ENCODE results near the gene SELENOO. TPM values are rescaled to one million over a fixed set of nuclear protein-coding genes. Genes with fewer than 3 reads are reported as not detected.
"Not testable (repeated sequence)": the region's sequence is repeated elsewhere in the genome, so short reads cannot be mapped to it uniquely, and the experiment has no call there.

SELENOO gene
- total RNA-seq, 1 experiment from 2014 or later: 29.6 TPM

GRCh38 chr22:50204571-50204970, 3.8 kb downstream of the SELENOO start:
- RAD21 ChIA-PET (ENCODE audit: low non-redundant PET in 1 of 2, low total read pairs in 2 of 2, uncharacterized antibody in 2 of 2, unreplicated experiment in 2 of 2): no interaction called here
- BruUV-seq (replicated peaks): no TSS peak
- Histone ChIP-seq H3K4me2 (ENCODE audit: low read length) (no peak overlapping the region), H3K27me3 (ENCODE audit: insufficient read depth, low read length) (no peaks in the 10 kb centered on the region), H3K9me3 (ENCODE audit: control insufficient read depth in 1 of 2, insufficient read depth in 1 of 2, low read depth in 1 of 2, low read length in 2 of 2) (peaks cover 0 to 8% of the 10 kb centered on the region in 2 experiments; a peak in 1 of 4 replicates), H3K9me2 (ENCODE audit: insufficient read depth) (no peaks in the 10 kb centered on the region), H3K4me3 (replicated peaks in 1 of 2; ENCODE audit: low read depth in 1 of 2, low read length in 2 of 2) (no peak overlapping the region), H3K4me1 (ENCODE audit: control insufficient read depth in 1 of 2, insufficient read depth in 2 of 2, low read length in 2 of 2) (peaks cover 9 to 33% of the 10 kb centered on the region in 2 experiments), H3K79me2 (ENCODE audit: insufficient read depth, low read length) (peaks cover 10% of the 10 kb centered on the region), H4K20me1 (ENCODE audit: insufficient read depth) (no peaks in the 10 kb centered on the region), H3K27ac (ENCODE audit: low read depth, low read length) (no peak overlapping the region), H3K9ac (ENCODE audit: low read length) (no peak overlapping the region), H3K36me3 (ENCODE audit: control insufficient read depth in 1 of 2, insufficient read depth in 2 of 2, low read length in 2 of 2) (peaks cover 2 to 6% of the 10 kb centered on the region in 2 experiments; a peak in 1 of 4 replicates), H2AFZ (ENCODE audit: low read depth, low read length, poor library complexity, severe bottlenecking) (no peak overlapping the region)
- POLR2A ChIA-PET: no interaction called here
- no peak for TF ChIP-seq MAX (IDR thresholded peaks at IDR 0.05)
- TF ChIP-seq ZNF274 (IDR thresholded peaks at IDR 0.05; ENCODE audit: low read depth, low read length): no peak
- TF ChIP-seq SP1 (IDR thresholded peaks at IDR 0.05; ENCODE audit: low read depth): no peak
- no peak for TF ChIP-seq JUND (IDR thresholded peaks at IDR 0.05)
- no peak for TF ChIP-seq CEBPB (IDR thresholded peaks at IDR 0.05; ENCODE audit: low read depth)
- TF ChIP-seq ZFX (IDR thresholded peaks at IDR 0.05): no peak
- no peak for TF ChIP-seq POLR2A (IDR thresholded peaks at IDR 0.05; ENCODE audit: borderline replicate concordance, extremely low read depth, insufficient read depth, insufficient read length)
- no peak for TF ChIP-seq POLR2AphosphoS5 (IDR thresholded peaks at IDR 0.05; ENCODE audit: low read depth, low read length)
- TF ChIP-seq TCF7L2 (IDR thresholded peaks at IDR 0.05; ENCODE audit: borderline replicate concordance, extremely low read depth, insufficient read depth, insufficient read length): no peak
- no peak for TF ChIP-seq RAD21 (IDR thresholded peaks at IDR 0.05; ENCODE audit: low read depth)
- TF ChIP-seq SIN3A (IDR thresholded peaks at IDR 0.05; ENCODE audit: low read depth): no peak
- TF ChIP-seq SRF (IDR thresholded peaks at IDR 0.05; ENCODE audit: low read depth): no peak
- TF ChIP-seq EZH2phosphoT487 (IDR thresholded peaks at IDR 0.05; ENCODE audit: borderline replicate concordance): no peak
- no peak for TF ChIP-seq CBX3 (IDR thresholded peaks at IDR 0.05; ENCODE audit: low read depth)
- no peak for TF ChIP-seq EZH2 (IDR thresholded peaks at IDR 0.05)
- CTCF ChIA-PET: no interaction called here
- intact Hi-C loops (cut with micrococcal nuclease): loop anchor here (10.0 kb wide), 1 partner anchor 270 kb away; no protein-coding TSS in a partner anchor
- DNase-seq (ENCODE audit: low read depth, low spot score): no peak
- no peak for ATAC-seq

- not testable (repeated sequence) for H3K79me2 ChIP-seq (ENCODE audit: insufficient read depth, low read length); H3K9me2 ChIP-seq (ENCODE audit: insufficient read depth); H3K4me2 ChIP-seq (ENCODE audit: low read length)
These were observed 4.2 kb downstream of the SELENOO start for GRCh38 chr22:50204998-50205397.

More at GRCh38 chr22:50204998-50205397, 4.2 kb downstream of the SELENOO start:
- H4K20me1 ChIP-seq (ENCODE audit: insufficient read depth); H3K27me3 ChIP-seq (ENCODE audit: insufficient read depth, low read length); POLR2A ChIA-PET; DNase-seq (ENCODE audit: low read depth, low spot score); H2AFZ ChIP-seq (ENCODE audit: low read depth, low read length, poor library complexity, severe bottlenecking); H3K36me3 ChIP-seq (ENCODE audit: control insufficient read depth in 1 of 2, insufficient read depth in 2 of 2, low read length in 2 of 2); CTCF ChIA-PET; H3K9me3 ChIP-seq (ENCODE audit: control insufficient read depth in 1 of 2, insufficient read depth in 1 of 2, low read depth in 1 of 2, low read length in 2 of 2); ATAC-seq; RAD21 ChIA-PET (ENCODE audit: low non-redundant PET in 1 of 2, low total read pairs in 2 of 2, uncharacterized antibody in 2 of 2, unreplicated experiment in 2 of 2); H3K27ac ChIP-seq (ENCODE audit: low read depth, low read length); H3K9ac ChIP-seq (ENCODE audit: low read length); BruUV-seq (replicated peaks); H3K4me3 ChIP-seq (replicated peaks in 1 of 2; ENCODE audit: low read depth in 1 of 2, low read length in 2 of 2): not testable (repeated sequence)
- intact Hi-C loops (cut with micrococcal nuclease): loop anchor here (10.0 kb wide), 1 partner anchor 270 kb away; no protein-coding TSS in a partner anchor
- H3K4me1 ChIP-seq (ENCODE audit: control insufficient read depth in 1 of 2, insufficient read depth in 2 of 2, low read length in 2 of 2): peaks cover 6 to 29% of the 10 kb centered on the region in 2 experiments

All from HCT116 (cell line).